Measurements from ENCODE around the gene GIPC3. TPM values are rescaled to one million over a fixed set of nuclear protein-coding genes. Genes with fewer than 3 reads are reported as not detected.
"Not testable (repeated sequence)": the region's sequence is repeated elsewhere in the genome, so short reads cannot be mapped to it uniquely, and the experiment has no call there.

The GIPC3 gene
- total RNA-seq, 1 experiment from 2014 or later: not detected

DNA sequence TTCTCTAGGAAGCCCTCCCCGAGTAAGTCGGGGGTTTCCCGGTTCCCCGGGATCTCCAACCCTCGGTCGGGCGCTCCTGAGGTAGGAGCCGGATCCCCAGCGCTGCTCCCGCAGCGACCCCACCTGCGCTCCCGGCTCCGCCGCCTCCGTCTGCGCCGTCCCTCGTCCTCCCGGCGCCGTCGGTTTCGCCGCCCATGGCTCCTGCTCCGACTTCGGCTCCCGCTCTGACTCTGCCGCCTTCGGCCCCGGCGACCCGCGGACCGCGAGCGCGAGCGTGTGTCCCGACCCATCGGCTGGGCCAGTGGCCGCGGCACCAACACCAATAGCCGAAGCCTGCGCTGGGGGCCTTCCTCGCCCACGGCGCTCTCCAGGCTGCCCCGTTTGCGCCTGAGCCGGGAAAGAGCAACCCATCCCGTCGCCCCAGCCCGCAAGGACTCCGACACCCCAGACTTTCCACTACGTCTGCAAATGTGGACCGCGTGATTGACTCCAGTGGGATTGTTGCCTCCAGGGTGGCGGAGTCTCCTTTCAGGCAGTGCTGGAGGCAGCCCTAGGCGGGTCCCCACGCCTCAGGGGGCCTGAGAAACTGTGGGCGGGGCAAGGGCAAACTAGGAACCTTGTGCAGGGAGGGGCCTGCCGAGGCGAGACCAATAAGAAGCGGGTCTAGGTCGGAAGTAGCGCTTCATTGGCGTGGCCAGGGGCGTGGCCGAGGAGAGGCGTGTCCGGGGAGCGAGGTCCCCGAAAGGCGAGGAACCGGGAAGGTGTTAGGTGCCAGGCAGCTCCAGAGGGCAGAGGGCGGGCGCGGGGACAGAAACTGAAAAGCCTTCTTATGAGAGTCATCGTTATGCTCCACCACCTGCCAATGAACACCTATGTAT, 41.4 kb downstream of the GIPC3 start, which contains the start of gene CACTIN:
CACTIN (minus strand) TSS at position 318 of the 878 bp plus-strand sequence; CDS start at position 290, 28 bp downstream.
- peak within 1 kb of the TSS; percentile 91 for H3K9ac ChIP-seq (ENCODE audit: low read length)
- H3K27me3 ChIP-seq (ENCODE audit: low read length): no peaks in the 10 kb centered on the region
- H3K79me2 ChIP-seq (ENCODE audit: low read length): peaks cover 30% of the 10 kb centered on the region
- peaks cover 18% of the 10 kb centered on the region for H3K4me1 ChIP-seq (ENCODE audit: low read length)
- H3K27ac ChIP-seq (ENCODE audit: low read length): peak within 1 kb of the TSS; percentile 54
- H3K36me3 ChIP-seq (ENCODE audit: insufficient read depth, low read length): no peaks in the 10 kb centered on the region
- H3K4me2 ChIP-seq (ENCODE audit: low read depth, low read length, poor library complexity, severe bottlenecking): peak within 1 kb of the TSS; percentile 87
- peak; percentile 100 for DNase-seq
- peaks cover 17% of the 10 kb centered on the region; the same call in 1 of the 2 replicates for H4K20me1 ChIP-seq (ENCODE audit: insufficient read depth, low read depth, low read length)
- H2AFZ ChIP-seq (ENCODE audit: low read length): no peak within 1 kb of the TSS
- H3K9me2 ChIP-seq (replicated peaks; ENCODE audit: insufficient read depth, low read length): no peaks in the 10 kb centered on the region
- no peaks in the 10 kb centered on the region for H3K9me3 ChIP-seq (ENCODE audit: low read length)
- H3K4me3 ChIP-seq (ENCODE audit: low read length): peak within 1 kb of the TSS; percentile 98

DNA sequence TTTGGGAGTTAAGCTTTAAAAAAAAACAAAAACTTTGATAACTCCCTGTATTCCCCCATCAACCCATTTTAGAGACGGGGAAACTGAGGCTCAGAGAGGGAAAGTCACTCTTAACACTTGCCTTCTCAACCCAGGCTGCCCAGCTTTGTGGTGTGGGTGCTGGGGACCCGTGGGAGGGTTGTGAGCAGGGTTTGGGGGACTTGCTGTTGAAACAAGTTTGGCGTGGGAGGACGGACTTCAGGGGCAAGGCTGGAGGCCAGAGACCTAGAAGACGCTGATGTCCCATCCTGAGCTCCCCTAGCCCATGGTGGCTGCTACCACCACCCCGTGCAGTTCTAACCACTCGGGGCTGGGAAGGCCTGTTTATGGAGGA, 42.1 kb downstream of the GIPC3 start:
- Histone ChIP-seq H3K4me2 (ENCODE audit: low read depth, low read length, poor library complexity, severe bottlenecking) (peak overlapping the region; percentile 6), H3K9ac (ENCODE audit: low read length) (no peak overlapping the region), H2AFZ (ENCODE audit: low read length) (no peak overlapping the region), H3K9me3 (ENCODE audit: low read length) (no peaks in the 10 kb centered on the region), H3K36me3 (ENCODE audit: insufficient read depth, low read length) (no peaks in the 10 kb centered on the region), H3K9me2 (replicated peaks; ENCODE audit: insufficient read depth, low read length) (no peaks in the 10 kb centered on the region), H3K79me2 (ENCODE audit: low read length) (peaks cover 30% of the 10 kb centered on the region), H3K27me3 (ENCODE audit: low read length) (no peaks in the 10 kb centered on the region), H3K4me1 (ENCODE audit: low read length) (peaks cover 18% of the 10 kb centered on the region), H3K27ac (ENCODE audit: low read length) (no peak overlapping the region), H4K20me1 (ENCODE audit: insufficient read depth, low read depth, low read length) (peaks cover 17% of the 10 kb centered on the region; the same call in 1 of the 2 replicates), H3K4me3 (ENCODE audit: low read length) (no peak overlapping the region)
- DNase-seq: no peak

DNA sequence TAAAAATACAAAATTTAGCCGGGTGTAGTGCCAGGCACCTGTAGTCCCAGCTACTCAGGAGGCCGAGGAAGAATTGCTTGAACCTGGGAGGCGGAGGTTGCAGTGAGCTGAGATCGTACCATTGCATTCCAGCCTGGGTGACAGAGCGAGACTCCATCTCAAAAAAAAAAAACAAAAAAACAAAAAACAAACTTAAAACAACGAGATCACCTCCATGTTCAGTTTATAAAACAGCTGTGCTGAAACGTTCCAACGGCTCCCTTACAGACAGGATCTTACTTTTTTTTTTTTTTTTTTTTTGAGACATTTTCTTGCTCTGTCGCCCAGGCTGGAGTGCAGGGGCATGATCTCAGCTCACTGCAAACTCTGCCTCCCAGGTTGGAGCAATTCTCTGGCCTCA, 43.5 kb downstream of the GIPC3 start:
- H3K4me2 ChIP-seq (ENCODE audit: low read depth, low read length, poor library complexity, severe bottlenecking); H3K27me3 ChIP-seq (ENCODE audit: low read length); H3K9me3 ChIP-seq (ENCODE audit: low read length); H3K9ac ChIP-seq (ENCODE audit: low read length); DNase-seq; H3K9me2 ChIP-seq (replicated peaks; ENCODE audit: insufficient read depth, low read length); H2AFZ ChIP-seq (ENCODE audit: low read length); H3K27ac ChIP-seq (ENCODE audit: low read length); H3K4me3 ChIP-seq (ENCODE audit: low read length); H3K36me3 ChIP-seq (ENCODE audit: insufficient read depth, low read length): not testable (repeated sequence)
- peaks cover 17% of the 10 kb centered on the region; the same call in 1 of the 2 replicates for H4K20me1 ChIP-seq (ENCODE audit: insufficient read depth, low read depth, low read length)
- H3K4me1 ChIP-seq (ENCODE audit: low read length): peaks cover 18% of the 10 kb centered on the region
- peaks cover 26% of the 10 kb centered on the region for H3K79me2 ChIP-seq (ENCODE audit: low read length)

DNA sequence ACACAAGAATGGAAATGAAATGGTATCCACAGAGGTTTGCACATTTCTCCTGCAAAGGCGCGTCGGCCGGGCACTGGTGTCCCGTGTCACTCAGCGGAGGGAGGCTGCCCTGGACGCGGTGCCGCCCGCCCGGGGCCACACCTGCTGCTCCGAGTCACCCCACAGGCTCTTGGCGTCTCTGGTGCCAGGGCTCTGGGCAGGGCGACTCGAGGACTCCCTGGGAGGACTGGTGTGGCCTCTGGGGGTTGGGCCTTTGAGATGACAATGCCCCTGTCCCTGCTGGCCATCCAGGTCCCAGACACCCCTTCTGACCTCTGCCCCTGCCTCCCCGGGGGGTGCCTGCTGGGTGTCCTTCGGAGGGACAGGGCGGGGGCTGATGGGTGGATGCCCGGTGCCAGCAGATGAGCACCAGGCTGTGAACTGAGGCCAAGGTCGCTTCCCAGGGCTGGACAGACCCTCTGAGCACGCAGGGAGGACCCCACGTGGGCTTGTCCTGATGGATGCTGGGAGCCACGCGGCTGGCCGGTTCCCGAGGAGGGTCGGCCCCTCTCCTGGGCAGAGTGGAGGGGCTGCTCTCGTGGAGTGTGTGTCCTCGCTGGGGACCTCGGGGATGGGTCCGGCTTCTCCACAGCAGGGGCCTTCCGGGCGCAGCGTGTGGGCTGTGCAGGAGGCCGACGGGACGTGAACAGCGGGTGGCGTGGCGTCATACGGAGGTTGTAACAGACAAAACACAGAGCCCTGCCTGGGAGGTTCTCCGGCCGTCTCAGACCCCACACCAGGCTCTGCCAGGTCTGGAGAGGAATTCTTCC, 46.0 kb downstream of the GIPC3 start:
- peaks cover 4% of the 10 kb centered on the region for H3K4me1 ChIP-seq (ENCODE audit: low read length)
- no peak overlapping the region for H3K4me2 ChIP-seq (ENCODE audit: low read depth, low read length, poor library complexity, severe bottlenecking)
- H4K20me1 ChIP-seq (ENCODE audit: insufficient read depth, low read depth, low read length): peaks cover 1% of the 10 kb centered on the region; the same call in 1 of the 2 replicates
- no peak overlapping the region for H2AFZ ChIP-seq (ENCODE audit: low read length)
- no peak overlapping the region for H3K9ac ChIP-seq (ENCODE audit: low read length)
- no peaks in the 10 kb centered on the region for H3K36me3 ChIP-seq (ENCODE audit: insufficient read depth, low read length)
- no peaks in the 10 kb centered on the region for H3K9me3 ChIP-seq (ENCODE audit: low read length)
- no peak for DNase-seq
- H3K79me2 ChIP-seq (ENCODE audit: low read length): peaks cover 3% of the 10 kb centered on the region
- H3K4me3 ChIP-seq (ENCODE audit: low read length): no peak overlapping the region
- H3K9me2 ChIP-seq (replicated peaks; ENCODE audit: insufficient read depth, low read length): no peaks in the 10 kb centered on the region
- no peaks in the 10 kb centered on the region for H3K27me3 ChIP-seq (ENCODE audit: low read length)
- H3K27ac ChIP-seq (ENCODE audit: low read length): no peak overlapping the region

DNA sequence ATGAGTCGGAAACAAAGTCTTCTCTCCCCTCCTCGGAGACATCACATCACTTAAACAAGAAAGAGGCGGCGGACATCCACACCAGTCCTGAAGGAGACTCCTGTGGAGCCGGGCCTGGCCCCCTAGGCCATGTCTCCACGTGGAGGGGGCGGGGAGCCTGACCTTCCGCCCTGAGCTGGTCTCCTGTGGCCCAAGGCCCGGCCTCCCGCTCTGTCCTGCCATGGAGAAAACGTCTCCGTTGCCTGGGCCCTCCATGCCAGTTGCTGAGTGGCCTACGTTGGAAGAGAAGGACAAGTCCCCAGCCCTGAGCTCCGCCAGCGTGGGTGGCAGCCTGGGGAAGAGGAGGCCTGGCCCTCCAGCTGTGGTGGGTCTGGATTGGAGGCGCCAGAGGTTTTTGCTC, 46.8 kb downstream of the GIPC3 start:
- H4K20me1 ChIP-seq (ENCODE audit: insufficient read depth, low read depth, low read length): no peaks in the 10 kb centered on the region

DNA sequence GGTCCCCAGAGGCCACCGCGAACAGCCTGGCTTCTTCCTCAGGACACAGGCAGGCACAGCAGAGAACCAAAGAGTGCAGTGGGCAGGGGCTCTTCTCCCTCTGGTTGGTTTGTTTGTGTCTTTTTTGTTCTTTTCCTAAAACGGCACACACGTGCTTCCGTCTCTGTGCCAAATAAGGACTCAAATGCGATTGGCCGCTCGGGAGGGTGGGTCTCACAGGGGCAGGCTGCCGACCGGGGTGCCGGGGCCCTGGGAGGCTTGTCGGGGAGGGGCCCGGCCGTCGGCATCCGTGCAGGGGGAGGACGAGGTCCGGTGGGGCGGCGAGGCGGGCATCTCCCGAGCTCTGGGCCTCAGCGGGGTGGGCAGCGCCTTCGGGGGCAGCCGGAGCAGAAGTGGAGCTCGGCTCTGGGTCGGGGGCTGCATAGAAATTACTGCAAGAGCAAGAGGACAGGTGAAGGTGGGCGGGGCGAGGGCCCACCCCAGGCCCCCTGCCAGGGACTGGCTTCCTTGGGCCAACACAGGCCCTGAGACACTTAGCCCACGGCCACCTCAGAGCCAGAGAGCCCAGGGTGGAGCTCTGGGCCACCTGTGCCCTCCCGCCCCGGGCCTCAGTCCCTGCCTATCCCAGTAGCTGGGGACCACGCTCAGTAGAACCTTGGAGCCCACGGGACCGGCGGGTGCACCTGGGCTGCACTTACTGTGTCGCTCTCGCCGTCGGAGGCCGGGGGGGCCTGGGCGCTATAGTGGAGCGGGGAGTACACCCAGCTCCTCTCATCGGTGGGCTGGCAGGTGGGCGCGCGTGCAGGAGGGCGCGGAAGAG, 47.7 kb downstream of the GIPC3 start:
- no peaks in the 10 kb centered on the region; the same call in 1 of the 2 replicates for H3K4me1 ChIP-seq (ENCODE audit: low read length)
- no peak overlapping the region for H3K4me2 ChIP-seq (ENCODE audit: low read depth, low read length, poor library complexity, severe bottlenecking)
- H2AFZ ChIP-seq (ENCODE audit: low read length): no peak overlapping the region
- no peaks in the 10 kb centered on the region for H3K9me3 ChIP-seq (ENCODE audit: low read length)
- H3K9ac ChIP-seq (ENCODE audit: low read length): no peak overlapping the region
- H3K9me2 ChIP-seq (replicated peaks; ENCODE audit: insufficient read depth, low read length): no peaks in the 10 kb centered on the region
- no peaks in the 10 kb centered on the region for H3K79me2 ChIP-seq (ENCODE audit: low read length)
- H3K36me3 ChIP-seq (ENCODE audit: insufficient read depth, low read length): no peaks in the 10 kb centered on the region
- DNase-seq: no peak
- H3K4me3 ChIP-seq (ENCODE audit: low read length): no peak overlapping the region
- H4K20me1 ChIP-seq (ENCODE audit: insufficient read depth, low read depth, low read length): no peaks in the 10 kb centered on the region
- H3K27ac ChIP-seq (ENCODE audit: low read length): no peak overlapping the region
- H3K27me3 ChIP-seq (ENCODE audit: low read length): no peaks in the 10 kb centered on the region

More for the DNA sequence above, 46.8 kb downstream of the GIPC3 start:
- no peaks in the 10 kb centered on the region for H3K27me3 ChIP-seq (ENCODE audit: low read length)
- no peak overlapping the region for H3K9ac ChIP-seq (ENCODE audit: low read length)
- no peak overlapping the region for H3K4me3 ChIP-seq (ENCODE audit: low read length)
- H2AFZ ChIP-seq (ENCODE audit: low read length): no peak overlapping the region
- no peak overlapping the region for H3K4me2 ChIP-seq (ENCODE audit: low read depth, low read length, poor library complexity, severe bottlenecking)
- DNase-seq: no peak
- H3K9me2 ChIP-seq (replicated peaks; ENCODE audit: insufficient read depth, low read length): no peaks in the 10 kb centered on the region
- H3K79me2 ChIP-seq (ENCODE audit: low read length): no peaks in the 10 kb centered on the region
- peaks cover 4% of the 10 kb centered on the region for H3K4me1 ChIP-seq (ENCODE audit: low read length)
- H3K27ac ChIP-seq (ENCODE audit: low read length): no peak overlapping the region
- no peaks in the 10 kb centered on the region for H3K9me3 ChIP-seq (ENCODE audit: low read length)
- no peaks in the 10 kb centered on the region for H3K36me3 ChIP-seq (ENCODE audit: insufficient read depth, low read length)

DNA sequence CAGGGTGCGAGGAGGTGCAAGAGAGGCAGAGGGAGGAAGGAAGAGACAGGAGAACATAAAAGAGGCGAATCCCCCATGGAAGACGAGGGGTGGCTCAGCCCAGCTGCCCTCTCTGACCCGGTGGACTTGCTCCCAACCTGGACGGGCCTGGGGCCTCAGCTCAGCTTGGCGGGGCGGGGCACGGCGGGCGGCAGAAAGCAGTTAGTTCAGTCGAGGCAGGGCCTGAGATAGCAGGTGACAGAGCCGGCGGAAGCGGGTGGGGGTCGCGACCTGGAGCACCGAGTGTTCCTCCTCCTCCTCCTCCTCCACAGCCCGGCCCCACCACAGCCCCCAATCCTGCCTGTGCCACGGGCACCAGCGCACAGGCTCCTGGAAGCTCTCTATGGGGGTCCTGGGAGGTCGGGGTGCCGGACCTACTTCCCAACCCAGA, 48.3 kb downstream of the GIPC3 start:
- no peak for DNase-seq
- Histone ChIP-seq H3K9me3 (ENCODE audit: low read length) (no peaks in the 10 kb centered on the region), H2AFZ (ENCODE audit: low read length) (no peak overlapping the region), H3K4me1 (ENCODE audit: low read length) (no peaks in the 10 kb centered on the region; the same call in 1 of the 2 replicates), H3K79me2 (ENCODE audit: low read length) (no peaks in the 10 kb centered on the region), H3K27me3 (ENCODE audit: low read length) (no peaks in the 10 kb centered on the region), H3K9ac (ENCODE audit: low read length) (no peak overlapping the region), H4K20me1 (ENCODE audit: insufficient read depth, low read depth, low read length) (no peaks in the 10 kb centered on the region), H3K9me2 (replicated peaks; ENCODE audit: insufficient read depth, low read length) (no peaks in the 10 kb centered on the region), H3K4me2 (ENCODE audit: low read depth, low read length, poor library complexity, severe bottlenecking) (no peak overlapping the region), H3K36me3 (ENCODE audit: insufficient read depth, low read length) (no peaks in the 10 kb centered on the region), H3K27ac (ENCODE audit: low read length) (no peak overlapping the region), H3K4me3 (ENCODE audit: low read length) (no peak overlapping the region)

All from Karpas-422 (cell line).